ENCODE data around the gene SCAMP3. TPM values are rescaled to one million over a fixed set of nuclear protein-coding genes. Genes with fewer than 3 reads are reported as not detected.

Gene SCAMP3
- polyA plus RNA-seq, 1 donor (not counting 4 experiments of a cell fraction or from before 2014, with no cell fraction given) = 72.1 TPM

- dilution Hi-C loops (cut with MboI; ENCODE audit: extremely low pct_ligation_motif_present, low sequenced_read_pairs) = no loop called here
- Histone ChIP-seq H3K9ac (ENCODE audit: control insufficient read depth, extremely low read depth, insufficient read depth, low read length) (no peak overlapping the region), H3K9me1 (ENCODE audit: control insufficient read depth, extremely low read depth, insufficient read depth, low read length) (no peaks in the 10 kb centered on the region), H3K4me3 (ENCODE audit: control insufficient read depth in 2 of 3, extremely low read depth in 1 of 3, insufficient read depth in 2 of 3, low read depth in 1 of 3, low read length in 3 of 3) (no peak overlapping the region), H3K79me2 (ENCODE audit: control insufficient read depth, insufficient read depth, low read length) (no peaks in the 10 kb centered on the region), H3K4me1 (ENCODE audit: control insufficient read depth, extremely low read depth, insufficient read depth, low read length) (no peaks in the 10 kb centered on the region), H3K4me2 (ENCODE audit: control insufficient read depth, extremely low read depth, insufficient read depth, low read depth, low read length) (no peak overlapping the region), H2AFZ (ENCODE audit: control insufficient read depth, low read length) (no peak overlapping the region), H3K9me3 (ENCODE audit: control insufficient read depth, low read depth, low read length) (no peaks in the 10 kb centered on the region), H3K36me3 (ENCODE audit: control insufficient read depth in 2 of 2, extremely low read depth in 1 of 2, insufficient read depth in 2 of 2, low read length in 2 of 2) (no peaks in the 10 kb centered on the region), H3K27ac (ENCODE audit: control insufficient read depth, insufficient read depth, low read length) (no peak overlapping the region), H4K20me1 (ENCODE audit: control insufficient read depth, extremely low read depth, insufficient read depth, low read length) (no peaks in the 10 kb centered on the region), H3K27me3 (ENCODE audit: control insufficient read depth, extremely low read depth, insufficient read depth, low read length) (no peaks in the 10 kb centered on the region)
- FAIRE-seq (no peak), DNase-seq (ENCODE audit: low read depth, low spot score) (no peak)
- no peak for TF ChIP-seq EZH2 (IDR thresholded peaks at IDR 0.05; ENCODE audit: low read length)
- TF ChIP-seq CTCF (optimal IDR thresholded peaks at IDR 0.05 in 1 of 3, IDR thresholded peaks at IDR 0.05 in 1 of 3, conservative IDR thresholded peaks at IDR 0.05 in 1 of 3; ENCODE audit: extremely low read depth in 1 of 3, insufficient read depth in 2 of 3, low read length in 3 of 3) = no peak
These were observed 22.9 kb upstream of the SCAMP3 start for GRCh38 chr1:155285063-155285462.

GRCh38 chr1:155284476-155284875 lies 22.3 kb upstream of the SCAMP3 start:
- Histone ChIP-seq H3K79me2 (ENCODE audit: control insufficient read depth, insufficient read depth, low read length) (no peaks in the 10 kb centered on the region), H2AFZ (ENCODE audit: control insufficient read depth, low read length) (no peak overlapping the region), H3K4me1 (ENCODE audit: control insufficient read depth, extremely low read depth, insufficient read depth, low read length) (no peaks in the 10 kb centered on the region), H3K4me3 (ENCODE audit: control insufficient read depth in 2 of 3, extremely low read depth in 1 of 3, insufficient read depth in 2 of 3, low read depth in 1 of 3, low read length in 3 of 3) (no peak overlapping the region), H3K27me3 (ENCODE audit: control insufficient read depth, extremely low read depth, insufficient read depth, low read length) (no peaks in the 10 kb centered on the region), H3K4me2 (ENCODE audit: control insufficient read depth, extremely low read depth, insufficient read depth, low read depth, low read length) (no peak overlapping the region), H3K36me3 (ENCODE audit: control insufficient read depth in 2 of 2, extremely low read depth in 1 of 2, insufficient read depth in 2 of 2, low read length in 2 of 2) (no peaks in the 10 kb centered on the region), H4K20me1 (ENCODE audit: control insufficient read depth, extremely low read depth, insufficient read depth, low read length) (no peaks in the 10 kb centered on the region), H3K27ac (ENCODE audit: control insufficient read depth, insufficient read depth, low read length) (no peak overlapping the region), H3K9me3 (ENCODE audit: control insufficient read depth, low read depth, low read length) (no peaks in the 10 kb centered on the region), H3K9me1 (ENCODE audit: control insufficient read depth, extremely low read depth, insufficient read depth, low read length) (no peaks in the 10 kb centered on the region), H3K9ac (ENCODE audit: control insufficient read depth, extremely low read depth, insufficient read depth, low read length) (no peak overlapping the region)
- FAIRE-seq (no peak), DNase-seq (ENCODE audit: low read depth, low spot score) (no peak)
- dilution Hi-C loops (cut with MboI; ENCODE audit: extremely low pct_ligation_motif_present, low sequenced_read_pairs) = no loop called here
- TF ChIP-seq EZH2 (IDR thresholded peaks at IDR 0.05; ENCODE audit: low read length) (no peak), CTCF (optimal IDR thresholded peaks at IDR 0.05 in 1 of 3, IDR thresholded peaks at IDR 0.05 in 1 of 3, conservative IDR thresholded peaks at IDR 0.05 in 1 of 3; ENCODE audit: extremely low read depth in 1 of 3, insufficient read depth in 2 of 3, low read length in 3 of 3) (no peak)

Data from keratinocyte (primary cell).